22Rv1 (cell line): ENCODE results near the gene ZNF423.

Experiments
- ZFX ChIP-seq: fragments of 450-650 bp; IDR thresholded peaks from 2 replicates; pipeline ENCODE4 v1.6.1; 2017; ENCODE audit warnings: antibody characterized with exemption, borderline replicate concordance
- TF ChIP-seq, protein P1 (sequence below): fragments of 450-650 bp; IDR thresholded peaks from 2 replicates; pipeline ENCODE4 v1.5.1; 2017; ENCODE audit warnings: mild to moderate bottlenecking

GRCh38 chr16:49644145-49644463 is 211.8 kb downstream of the ZNF423 start:
- TF ChIP-seq, protein P1, sequence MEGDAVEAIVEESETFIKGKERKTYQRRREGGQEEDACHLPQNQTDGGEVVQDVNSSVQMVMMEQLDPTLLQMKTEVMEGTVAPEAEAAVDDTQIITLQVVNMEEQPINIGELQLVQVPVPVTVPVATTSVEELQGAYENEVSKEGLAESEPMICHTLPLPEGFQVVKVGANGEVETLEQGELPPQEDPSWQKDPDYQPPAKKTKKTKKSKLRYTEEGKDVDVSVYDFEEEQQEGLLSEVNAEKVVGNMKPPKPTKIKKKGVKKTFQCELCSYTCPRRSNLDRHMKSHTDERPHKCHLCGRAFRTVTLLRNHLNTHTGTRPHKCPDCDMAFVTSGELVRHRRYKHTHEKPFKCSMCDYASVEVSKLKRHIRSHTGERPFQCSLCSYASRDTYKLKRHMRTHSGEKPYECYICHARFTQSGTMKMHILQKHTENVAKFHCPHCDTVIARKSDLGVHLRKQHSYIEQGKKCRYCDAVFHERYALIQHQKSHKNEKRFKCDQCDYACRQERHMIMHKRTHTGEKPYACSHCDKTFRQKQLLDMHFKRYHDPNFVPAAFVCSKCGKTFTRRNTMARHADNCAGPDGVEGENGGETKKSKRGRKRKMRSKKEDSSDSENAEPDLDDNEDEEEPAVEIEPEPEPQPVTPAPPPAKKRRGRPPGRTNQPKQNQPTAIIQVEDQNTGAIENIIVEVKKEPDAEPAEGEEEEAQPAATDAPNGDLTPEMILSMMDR, result no peak
- no peak for TF ChIP-seq ZFX
